CD4-positive, alpha-beta T cell treated with Interleukin-1 beta for 1 hour (primary cell): Measurements from ENCODE around the gene CHRD.

Experiments
- DNase-seq, 2 donors: peaks; one replicate each; pipeline ENCODE4 v3.0.0-alpha.2; 2020 to 2022

The CHRD gene

GRCh38 chr3:184361932-184362667, 17.8 kb upstream of the CHRD start:
- DNase-seq = peak; percentile 21 to 32

- peak; percentile 94 to 96 for DNase-seq
Measured at GRCh38 chr3:184362668-184363546, 16.9 kb upstream of the CHRD start.

GRCh38 chr3:184366619-184367289, 13.1 kb upstream of the CHRD start:
- no peak for DNase-seq

- DNase-seq = no peak
Measured at GRCh38 chr3:184368116-184368515, 11.7 kb upstream of the CHRD start.

GRCh38 chr3:184368586-184369183, 11.2 kb upstream of the CHRD start:
- no peak for DNase-seq

GRCh38 chr3:184371570-184372018, 8.3 kb upstream of the CHRD start:
- DNase-seq = peak; percentile 64 to 69

DNA sequence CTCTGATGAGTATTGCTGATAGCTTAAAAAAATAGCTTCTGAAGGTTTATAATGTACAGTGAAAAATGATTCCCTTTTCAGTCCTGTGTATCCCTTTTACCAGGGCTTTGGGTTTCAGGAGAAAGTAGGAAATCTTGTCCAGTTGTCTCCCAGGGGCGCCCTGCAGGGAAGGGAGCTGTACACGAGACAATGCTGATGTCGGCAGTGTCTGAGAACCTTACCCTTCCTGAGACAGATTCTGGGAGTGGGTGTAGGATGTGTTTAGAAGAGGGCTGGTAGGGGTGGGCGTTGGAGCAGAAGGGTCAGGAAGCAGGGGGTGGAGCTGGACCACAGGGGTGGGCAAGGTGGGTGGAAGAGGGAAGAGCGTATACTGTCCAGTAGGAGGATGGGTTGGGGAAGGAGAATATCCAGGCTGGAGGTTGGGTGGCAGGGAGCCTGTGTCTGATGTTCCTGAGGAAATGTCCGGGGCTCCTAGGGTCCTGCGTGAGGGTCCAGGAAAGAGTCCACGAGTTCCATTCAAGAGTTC, 7.5 kb upstream of the CHRD start:
- DNase-seq = no peak

DNA sequence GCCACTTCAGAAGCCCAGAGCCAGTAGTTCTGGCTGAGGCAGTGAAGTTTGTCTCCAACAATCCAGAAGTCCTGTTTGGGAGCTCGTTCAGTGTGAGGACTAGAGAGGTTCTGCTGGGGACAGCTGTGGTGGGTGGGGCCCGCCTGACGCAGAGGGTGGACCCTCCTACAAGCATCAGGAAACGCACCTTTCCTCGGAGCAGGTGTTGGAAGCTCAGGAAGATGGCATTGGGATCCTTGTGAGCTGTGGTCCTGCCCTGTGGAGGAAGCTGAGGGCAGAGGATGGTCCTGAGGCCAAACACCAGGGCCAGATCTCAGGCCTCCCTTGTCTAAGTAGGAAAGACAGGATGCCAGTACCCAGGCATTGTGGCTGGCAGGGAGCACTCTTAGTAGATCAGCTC, 6.9 kb upstream of the CHRD start:
- no peak for DNase-seq

DNA sequence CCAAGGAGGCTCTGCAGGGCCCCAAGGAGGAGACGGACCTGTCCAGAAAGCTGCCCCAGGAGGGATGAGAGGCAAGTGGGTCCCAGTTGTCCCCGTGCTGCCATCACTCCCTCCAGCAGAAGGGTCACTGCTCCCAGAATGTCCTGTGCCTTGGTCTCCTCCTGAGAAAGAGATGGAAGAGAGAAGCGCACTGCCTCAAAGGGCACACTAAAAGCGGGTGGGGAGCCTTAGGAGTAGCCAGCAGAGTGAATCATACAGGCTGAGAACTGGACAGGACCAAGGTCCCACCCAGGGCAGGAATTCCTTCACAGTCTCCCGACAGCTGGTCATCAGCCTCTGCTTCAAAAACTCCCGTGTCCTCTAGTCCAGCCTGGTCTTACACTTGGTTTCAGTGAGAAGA, 6.4 kb upstream of the CHRD start:
- DNase-seq = no peak

DNA sequence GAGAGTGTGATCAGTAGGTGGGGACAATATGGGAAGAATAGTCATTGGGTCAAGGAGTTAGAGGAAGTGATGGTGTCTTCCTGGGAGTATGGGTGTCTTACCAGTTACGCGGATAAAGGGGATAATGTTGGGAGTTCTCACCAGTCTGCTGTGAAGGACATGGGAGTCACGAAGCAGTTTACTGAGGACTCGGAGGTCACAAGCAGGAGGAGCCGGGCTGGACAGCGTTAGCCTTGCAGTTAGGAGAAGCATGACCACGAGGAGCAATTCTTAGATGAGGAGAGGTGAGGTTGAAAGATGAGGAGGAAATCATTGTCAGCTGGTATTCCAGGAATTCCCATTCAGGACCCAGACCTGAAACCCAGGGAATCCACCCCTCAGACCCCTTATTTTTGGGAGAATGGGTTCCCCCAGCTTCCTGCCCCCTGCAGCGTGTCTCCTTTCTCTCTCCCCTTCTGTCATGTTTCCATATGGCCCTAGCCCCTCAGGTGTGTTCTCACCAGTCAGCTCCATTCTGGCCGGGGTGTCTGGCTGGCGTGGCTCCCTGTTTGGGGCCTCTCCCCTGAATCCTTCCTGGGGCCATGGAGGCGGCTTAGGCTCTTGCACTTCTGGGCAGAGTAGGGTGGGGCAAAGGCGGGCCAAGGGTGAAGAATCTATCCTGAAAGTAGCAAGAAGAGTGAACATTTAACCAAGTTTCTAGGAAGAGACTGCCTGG, 4.0 kb upstream of the CHRD start:
- DNase-seq = no peak

- DNase-seq = no peak
Measured at GRCh38 chr3:184377374-184377773, 2.5 kb upstream of the CHRD start.

DNA sequence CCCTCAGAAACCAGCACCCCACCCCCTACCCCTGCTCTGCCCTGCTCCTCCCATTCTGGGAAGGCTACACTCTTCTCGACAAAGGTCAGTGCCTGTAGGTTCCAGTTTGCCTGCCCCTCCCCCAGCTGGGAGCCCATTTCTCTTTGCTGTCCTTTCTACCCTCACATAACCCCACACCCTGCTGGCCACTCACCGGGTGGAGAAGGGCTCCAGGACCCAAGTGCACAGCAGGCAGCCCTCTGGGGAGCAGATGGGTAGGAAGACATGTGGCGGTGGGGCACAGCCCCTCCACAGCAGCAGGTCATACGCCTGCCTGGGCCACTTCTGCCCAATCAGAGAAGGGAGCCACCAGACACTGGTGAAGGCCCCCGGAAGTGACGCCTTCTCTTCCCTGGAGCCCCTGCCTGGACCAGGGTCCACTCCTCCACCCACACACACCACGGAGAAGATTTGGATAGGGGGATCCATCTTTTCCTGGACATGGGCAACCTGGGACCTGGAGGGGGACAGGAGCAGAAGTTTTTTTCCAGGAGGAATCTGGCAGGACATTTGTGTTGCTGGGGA, 1.9 kb upstream of the CHRD start, which contains the start of gene THPO:
Gene THPO (minus strand): TSS at position 326 of the 564 bp plus-strand sequence. CDS start 1,948 bp downstream, outside the sequence.
- no peak for DNase-seq

DNA sequence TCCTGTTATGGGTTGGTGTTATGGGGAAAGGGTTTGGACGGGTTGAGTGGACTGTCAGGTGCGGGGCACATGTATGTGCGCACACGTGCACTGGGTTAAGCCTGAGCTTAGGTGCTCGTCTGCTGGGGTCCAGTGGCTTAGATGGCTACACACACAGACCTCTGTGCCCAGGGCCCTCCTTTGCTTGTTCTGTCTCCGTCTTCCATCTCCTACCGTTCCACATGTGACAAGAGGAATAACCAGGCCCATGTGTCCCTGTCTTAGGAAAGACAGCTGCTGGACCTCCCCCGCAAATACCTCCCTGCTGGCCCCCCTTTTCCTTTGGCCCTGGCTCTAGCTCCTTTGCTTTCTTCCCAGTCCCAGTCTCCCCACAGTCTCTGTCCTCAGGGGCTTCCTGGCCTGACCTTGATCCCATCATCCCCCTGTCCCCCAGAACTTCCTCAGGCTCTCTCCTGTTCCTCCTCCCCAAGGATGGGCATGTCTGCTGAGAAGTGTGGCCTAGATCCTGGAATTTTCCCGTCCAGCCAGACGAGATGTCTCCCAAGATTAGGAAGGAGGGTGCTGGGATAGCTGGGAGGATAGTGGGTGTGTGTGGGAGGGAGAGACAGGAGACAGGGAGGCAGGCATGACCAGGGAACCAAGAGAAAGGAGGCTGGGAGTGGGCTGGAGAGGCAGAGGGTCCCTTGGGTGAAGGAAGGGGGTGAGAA, 1.1 kb upstream of the CHRD start:
- DNase-seq = no peak

DNA sequence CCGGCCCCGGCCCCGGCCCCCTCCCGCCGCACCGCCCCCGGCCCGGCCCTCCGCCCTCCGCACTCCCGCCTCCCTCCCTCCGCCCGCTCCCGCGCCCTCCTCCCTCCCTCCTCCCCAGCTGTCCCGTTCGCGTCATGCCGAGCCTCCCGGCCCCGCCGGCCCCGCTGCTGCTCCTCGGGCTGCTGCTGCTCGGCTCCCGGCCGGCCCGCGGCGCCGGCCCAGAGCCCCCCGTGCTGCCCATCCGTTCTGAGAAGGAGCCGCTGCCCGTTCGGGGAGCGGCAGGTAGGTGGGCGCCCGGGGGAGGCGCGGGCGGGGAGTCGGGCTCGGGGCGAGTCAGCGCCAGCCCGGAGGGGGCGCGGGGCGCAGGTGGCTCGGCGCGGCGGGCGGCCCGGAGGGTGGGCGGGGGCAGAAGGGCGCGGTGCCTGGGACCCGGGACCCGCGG, 352 bp downstream of the CHRD start:
- DNase-seq = peak in 1 of 2 donors; percentile 22

- no peak for DNase-seq
Measured at GRCh38 chr3:184380627-184381260, 890 bp downstream of the CHRD start.

GRCh38 chr3:184381261-184382224, 1.7 kb downstream of the CHRD start:
- DNase-seq = peak in 1 of 2 donors; percentile 24

DNA sequence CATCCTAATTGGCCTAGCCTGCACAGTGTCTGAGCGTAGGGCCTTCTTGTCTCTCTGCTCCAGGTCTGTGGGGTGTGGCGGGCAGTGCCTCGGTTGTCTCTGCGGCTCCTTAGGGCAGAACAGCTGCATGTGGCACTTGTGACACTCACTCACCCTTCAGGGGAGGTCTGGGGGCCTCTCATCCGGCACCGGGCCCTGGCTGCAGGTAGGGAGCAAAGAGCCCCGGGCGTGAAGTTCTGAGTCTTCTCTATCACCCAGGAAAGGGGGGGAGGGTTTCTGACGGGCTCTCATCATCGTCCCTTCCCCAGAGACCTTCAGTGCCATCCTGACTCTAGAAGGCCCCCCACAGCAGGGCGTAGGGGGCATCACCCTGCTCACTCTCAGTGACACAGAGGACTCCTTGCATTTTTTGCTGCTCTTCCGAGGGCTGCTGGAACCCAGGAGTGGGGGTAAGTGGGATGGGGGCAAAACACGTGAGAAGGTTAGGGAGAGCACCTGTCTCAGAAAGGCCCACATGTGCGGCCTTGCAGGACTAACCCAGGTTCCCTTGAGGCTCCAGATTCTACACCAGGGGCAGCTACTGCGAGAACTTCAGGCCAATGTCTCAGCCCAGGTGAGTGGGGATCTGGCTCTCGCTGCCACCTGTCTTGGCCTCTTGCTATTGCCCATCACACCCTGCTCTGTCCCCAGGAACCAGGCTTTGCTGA, 2.6 kb downstream of the CHRD start:
- DNase-seq = no peak

GRCh38 chr3:184383033-184383740, 3.3 kb downstream of the CHRD start:
- no peak for DNase-seq
